Stimulated activated CD8-positive, alpha-beta memory T cell treated with anti-CD3 and anti-CD28 coated beads, Interleukin-15, amount 100 ng/mL, for 4 hours (primary cell): ENCODE data around the gene CCDC178.
"Not testable (repeated sequence)": the region's sequence is repeated elsewhere in the genome, so short reads cannot be mapped to it uniquely, and the experiment has no call there.

Experiments used
- DNase-seq, 2 donors: peaks; one replicate each; pipeline ENCODE4 v3.0.0-alpha.2; 2020; ENCODE audit warnings: low read depth in 2 of 2

Gene CCDC178

GRCh38 chr18:33356735-33357134 lies 83.8 kb downstream of the CCDC178 start:
- no peak for DNase-seq

GRCh38 chr18:33355756-33356155 lies 84.8 kb downstream of the CCDC178 start:
- DNase-seq: no peak

GRCh38 chr18:33355263-33355662 lies 85.3 kb downstream of the CCDC178 start:
- no peak for DNase-seq

- no peak for DNase-seq
Measured at GRCh38 chr18:33350256-33350655, 90.3 kb downstream of the CCDC178 start.

- DNase-seq: not testable (repeated sequence)
Measured at GRCh38 chr18:33339733-33340132, 100.8 kb downstream of the CCDC178 start.

- DNase-seq: no peak
Measured at GRCh38 chr18:33334781-33335180, 105.7 kb downstream of the CCDC178 start.

- no peak for DNase-seq
Measured at GRCh38 chr18:33330711-33331110, 109.8 kb downstream of the CCDC178 start.

GRCh38 chr18:33326975-33327374 lies 113.5 kb downstream of the CCDC178 start:
- no peak for DNase-seq

- no peak for DNase-seq
Measured at GRCh38 chr18:33317640-33318039, 122.9 kb downstream of the CCDC178 start.

GRCh38 chr18:33316146-33316587 lies 124.4 kb downstream of the CCDC178 start:
- no peak for DNase-seq

- no peak for DNase-seq
Measured at GRCh38 chr18:33307520-33307919, 133.0 kb downstream of the CCDC178 start.

- no peak for DNase-seq
Measured at GRCh38 chr18:33304277-33304676, 136.2 kb downstream of the CCDC178 start.

- no peak for DNase-seq
Measured at GRCh38 chr18:33291539-33291938, 149.0 kb downstream of the CCDC178 start.

- no peak for DNase-seq
Measured at GRCh38 chr18:33288082-33288716, 152.3 kb downstream of the CCDC178 start.

- no peak for DNase-seq
Measured at GRCh38 chr18:33282709-33283333, 157.7 kb downstream of the CCDC178 start.

GRCh38 chr18:33282142-33282541 lies 158.4 kb downstream of the CCDC178 start:
- no peak for DNase-seq

- no peak for DNase-seq
Measured at GRCh38 chr18:33277431-33277830, 163.1 kb downstream of the CCDC178 start.

- DNase-seq: no peak
Measured at GRCh38 chr18:33275843-33276242, 164.7 kb downstream of the CCDC178 start.

- no peak for DNase-seq
Measured at GRCh38 chr18:33270297-33270696, 170.2 kb downstream of the CCDC178 start.

- DNase-seq: no peak
Measured at GRCh38 chr18:33269223-33269622, 171.3 kb downstream of the CCDC178 start.

GRCh38 chr18:33264566-33264965 lies 176.0 kb downstream of the CCDC178 start:
- no peak for DNase-seq

GRCh38 chr18:33239298-33239697 lies 201.2 kb downstream of the CCDC178 start:
- DNase-seq: no peak

GRCh38 chr18:33232318-33232626 lies 208.2 kb downstream of the CCDC178 start:
- no peak for DNase-seq
